Measurements from ENCODE around the gene NR3C2.

NR3C2 gene

DNA sequence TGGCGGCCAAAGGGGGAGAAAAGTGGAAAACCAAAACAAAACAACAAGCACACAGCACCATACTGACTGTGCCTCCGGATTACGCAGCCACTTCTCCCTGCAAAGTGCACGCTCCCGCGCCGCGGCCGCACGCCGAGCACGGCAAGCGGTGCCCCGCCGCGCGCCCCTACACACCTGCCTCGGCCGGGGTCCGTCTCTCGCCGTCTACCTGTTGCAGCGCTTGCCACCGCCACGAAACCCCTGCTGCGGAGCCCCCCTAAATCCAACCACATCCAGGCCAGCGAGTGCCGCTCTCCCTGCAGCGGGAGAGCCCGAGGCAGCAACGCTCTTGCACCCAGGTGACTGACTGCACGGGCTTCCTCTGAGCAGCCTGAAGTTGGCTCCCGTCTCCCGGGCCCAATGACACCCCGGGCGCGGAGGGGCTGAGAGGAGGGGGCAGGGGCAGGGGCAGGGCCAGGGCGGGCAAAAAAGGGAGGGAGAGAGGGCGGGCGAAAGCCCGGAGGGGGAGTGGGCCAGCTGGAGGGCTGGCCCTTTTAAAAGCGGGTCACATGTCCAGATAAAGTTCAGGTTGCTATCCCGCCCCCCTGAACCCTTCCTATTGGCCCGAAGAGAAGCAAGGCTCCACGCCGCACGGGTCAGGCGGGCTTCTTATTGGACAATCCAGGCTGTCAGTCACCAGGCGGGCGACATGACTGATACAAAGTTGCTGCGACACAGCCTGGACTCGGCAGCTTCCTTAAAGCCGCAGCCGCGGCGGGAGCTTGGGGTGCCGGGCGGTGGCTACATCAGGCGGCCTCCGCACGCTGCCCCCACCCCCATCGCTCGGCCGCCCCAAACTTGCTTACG lies at the start of gene NR3C2:
Gene NR3C2 (minus strand): TSS at position 429 of the 846 bp plus-strand sequence.
- peak within 1 kb of the TSS; percentile 96 for H3K27ac ChIP-seq (ENCODE audit: low read depth, low read length)

GRCh38 chr4:148487181-148487580 lies 45.0 kb upstream of the NR3C2 start:
- H3K9ac ChIP-seq (ENCODE audit: low read length), result no peak overlapping the region
- no peak overlapping the region for H3K4me3 ChIP-seq (ENCODE audit: low read length)
- no peaks in the 10 kb centered on the region for H3K27me3 ChIP-seq (ENCODE audit: control insufficient read depth, insufficient read depth, low read length)
- H3K36me3 ChIP-seq (ENCODE audit: control insufficient read depth, insufficient read depth, low read length), result no peaks in the 10 kb centered on the region
- H3K4me1 ChIP-seq (ENCODE audit: control insufficient read depth, insufficient read depth, low read length), result no peaks in the 10 kb centered on the region
- H3K27ac ChIP-seq (ENCODE audit: low read depth, low read length), result no peak overlapping the region

More for the DNA sequence above, at the start of gene NR3C2:
- Histone ChIP-seq H3K9ac (ENCODE audit: low read length) (peak within 1 kb of the TSS; percentile 89), H3K27me3 (ENCODE audit: control insufficient read depth, insufficient read depth, low read length) (no peaks in the 10 kb centered on the region), H3K4me1 (ENCODE audit: control insufficient read depth, insufficient read depth, low read length) (no peaks in the 10 kb centered on the region), H3K36me3 (ENCODE audit: control insufficient read depth, insufficient read depth, low read length) (no peaks in the 10 kb centered on the region), H3K4me3 (ENCODE audit: low read length) (peak within 1 kb of the TSS; percentile 85)

GRCh38 chr4:148481636-148482035 lies 39.4 kb upstream of the NR3C2 start:
- no peaks in the 10 kb centered on the region for H3K27me3 ChIP-seq (ENCODE audit: control insufficient read depth, insufficient read depth, low read length)
- H3K27ac ChIP-seq (ENCODE audit: low read depth, low read length), result no peak overlapping the region
- H3K36me3 ChIP-seq (ENCODE audit: control insufficient read depth, insufficient read depth, low read length), result no peaks in the 10 kb centered on the region
- H3K9ac ChIP-seq (ENCODE audit: low read length), result no peak overlapping the region
- H3K4me3 ChIP-seq (ENCODE audit: low read length), result no peak overlapping the region
- H3K4me1 ChIP-seq (ENCODE audit: control insufficient read depth, insufficient read depth, low read length), result no peaks in the 10 kb centered on the region

- H3K27ac ChIP-seq (ENCODE audit: low read depth, low read length), result no peak overlapping the region
- H3K36me3 ChIP-seq (ENCODE audit: control insufficient read depth, insufficient read depth, low read length), result no peaks in the 10 kb centered on the region
- no peak overlapping the region for H3K9ac ChIP-seq (ENCODE audit: low read length)
- no peaks in the 10 kb centered on the region for H3K27me3 ChIP-seq (ENCODE audit: control insufficient read depth, insufficient read depth, low read length)
- H3K4me1 ChIP-seq (ENCODE audit: control insufficient read depth, insufficient read depth, low read length), result no peaks in the 10 kb centered on the region
- no peak overlapping the region for H3K4me3 ChIP-seq (ENCODE audit: low read length)
Measured at GRCh38 chr4:148477276-148477675, 35.1 kb upstream of the NR3C2 start.

GRCh38 chr4:148469938-148470337 lies 27.7 kb upstream of the NR3C2 start:
- H3K4me1 ChIP-seq (ENCODE audit: control insufficient read depth, insufficient read depth, low read length), result no peaks in the 10 kb centered on the region
- H3K36me3 ChIP-seq (ENCODE audit: control insufficient read depth, insufficient read depth, low read length), result no peaks in the 10 kb centered on the region

DNA sequence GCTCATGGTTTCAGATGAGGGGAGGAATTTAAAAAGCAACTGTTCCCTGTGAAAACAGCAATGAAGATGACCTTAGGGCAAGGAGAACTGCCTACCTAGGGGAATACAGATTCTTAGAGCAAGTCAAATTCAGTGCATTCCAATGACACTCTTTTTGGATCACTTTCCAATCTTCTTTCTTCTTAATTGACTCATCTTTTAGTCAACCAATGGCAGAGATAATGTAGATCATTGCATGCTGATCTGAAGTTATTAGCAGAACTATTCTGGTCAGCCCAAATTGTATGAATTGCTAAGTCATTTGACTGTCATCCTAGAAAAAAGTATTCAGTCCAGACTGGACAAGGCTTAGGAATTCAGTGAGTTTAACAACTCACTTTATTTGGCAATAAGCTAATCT lies 12.6 kb upstream of the NR3C2 start:
- Histone ChIP-seq H3K4me1 (ENCODE audit: control insufficient read depth, insufficient read depth, low read length) (no peaks in the 10 kb centered on the region), H3K4me3 (ENCODE audit: low read length) (no peak overlapping the region), H3K9ac (ENCODE audit: low read length) (no peak overlapping the region), H3K36me3 (ENCODE audit: control insufficient read depth, insufficient read depth, low read length) (no peaks in the 10 kb centered on the region), H3K27ac (ENCODE audit: low read depth, low read length) (no peak overlapping the region), H3K27me3 (ENCODE audit: control insufficient read depth, insufficient read depth, low read length) (no peaks in the 10 kb centered on the region)

More at GRCh38 chr4:148469938-148470337, 27.7 kb upstream of the NR3C2 start:
- Histone ChIP-seq H3K9ac (ENCODE audit: low read length) (no peak overlapping the region), H3K27ac (ENCODE audit: low read depth, low read length) (no peak overlapping the region), H3K4me3 (ENCODE audit: low read length) (no peak overlapping the region), H3K27me3 (ENCODE audit: control insufficient read depth, insufficient read depth, low read length) (no peaks in the 10 kb centered on the region)

DNA sequence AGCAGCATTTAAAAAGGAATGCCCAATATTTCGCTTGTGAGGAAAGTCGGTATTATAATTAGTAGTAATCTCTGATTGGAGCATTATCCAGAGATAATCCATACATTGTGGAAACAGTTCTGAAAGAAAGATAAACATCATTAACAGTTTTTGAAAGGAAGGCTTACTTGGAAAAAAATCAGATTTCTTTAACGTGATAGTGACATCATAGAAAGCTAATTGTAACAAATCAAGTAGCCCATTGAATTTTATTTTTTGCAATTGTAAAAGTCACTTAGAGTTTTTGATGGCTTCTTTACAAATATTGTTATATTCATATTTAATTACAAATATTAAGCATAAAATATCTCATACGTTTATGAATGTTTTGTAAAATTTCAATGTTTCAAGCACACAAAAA lies 11.6 kb upstream of the NR3C2 start:
- H3K27me3 ChIP-seq (ENCODE audit: control insufficient read depth, insufficient read depth, low read length), result no peaks in the 10 kb centered on the region

DNA sequence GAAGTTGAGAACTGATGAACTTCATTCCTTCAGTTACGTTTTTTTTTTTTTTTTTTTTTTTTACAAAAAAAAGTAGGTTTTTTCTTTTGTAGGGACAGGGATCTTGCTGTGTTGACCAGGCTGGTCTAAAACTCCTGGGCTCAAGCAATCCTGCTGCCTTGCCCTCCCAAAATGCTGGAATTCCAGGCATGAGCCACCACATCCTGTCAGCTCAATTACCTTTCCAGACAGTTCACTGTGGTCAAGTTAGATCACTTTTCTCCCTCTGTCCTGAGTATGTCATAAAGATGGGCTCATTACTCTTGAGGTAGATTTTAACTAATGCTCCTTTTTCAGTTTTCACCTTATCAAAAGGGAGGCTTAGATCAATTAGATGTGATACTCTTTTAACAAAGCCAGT lies 10.8 kb upstream of the NR3C2 start:
- Histone ChIP-seq H3K9ac (ENCODE audit: low read length) (no peak overlapping the region), H3K27ac (ENCODE audit: low read depth, low read length) (no peak overlapping the region), H3K36me3 (ENCODE audit: control insufficient read depth, insufficient read depth, low read length) (no peaks in the 10 kb centered on the region), H3K4me3 (ENCODE audit: low read length) (no peak overlapping the region), H3K4me1 (ENCODE audit: control insufficient read depth, insufficient read depth, low read length) (no peaks in the 10 kb centered on the region), H3K27me3 (ENCODE audit: control insufficient read depth, insufficient read depth, low read length) (no peaks in the 10 kb centered on the region)

More for the DNA sequence above, 11.6 kb upstream of the NR3C2 start:
- Histone ChIP-seq H3K27ac (ENCODE audit: low read depth, low read length) (no peak overlapping the region), H3K9ac (ENCODE audit: low read length) (no peak overlapping the region), H3K4me1 (ENCODE audit: control insufficient read depth, insufficient read depth, low read length) (no peaks in the 10 kb centered on the region), H3K4me3 (ENCODE audit: low read length) (no peak overlapping the region), H3K36me3 (ENCODE audit: control insufficient read depth, insufficient read depth, low read length) (no peaks in the 10 kb centered on the region)

DNA sequence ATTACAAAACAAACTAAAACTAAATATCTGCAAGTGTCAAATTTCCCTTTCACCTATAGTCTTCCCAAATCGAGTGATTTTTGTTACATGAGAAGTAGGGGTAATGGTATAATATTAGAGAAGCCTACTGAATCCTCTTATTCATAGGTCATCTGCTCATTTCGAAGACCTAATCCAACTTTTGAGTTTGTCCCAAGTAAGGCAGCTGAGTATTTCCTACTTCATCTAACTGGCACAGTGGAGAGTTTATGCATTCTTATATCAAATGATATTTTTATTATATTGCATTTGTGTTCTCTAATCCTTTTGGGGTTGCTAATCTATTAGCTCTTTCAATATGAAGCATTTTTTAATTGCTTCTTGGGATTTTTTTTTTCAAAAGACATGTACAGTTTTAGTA lies 7.7 kb upstream of the NR3C2 start:
- H3K9ac ChIP-seq (ENCODE audit: low read length), result no peak overlapping the region
- no peak overlapping the region for H3K27ac ChIP-seq (ENCODE audit: low read depth, low read length)
- no peaks in the 10 kb centered on the region for H3K27me3 ChIP-seq (ENCODE audit: control insufficient read depth, insufficient read depth, low read length)
- no peak overlapping the region for H3K4me3 ChIP-seq (ENCODE audit: low read length)
- no peaks in the 10 kb centered on the region for H3K4me1 ChIP-seq (ENCODE audit: control insufficient read depth, insufficient read depth, low read length)
- no peaks in the 10 kb centered on the region for H3K36me3 ChIP-seq (ENCODE audit: control insufficient read depth, insufficient read depth, low read length)

DNA sequence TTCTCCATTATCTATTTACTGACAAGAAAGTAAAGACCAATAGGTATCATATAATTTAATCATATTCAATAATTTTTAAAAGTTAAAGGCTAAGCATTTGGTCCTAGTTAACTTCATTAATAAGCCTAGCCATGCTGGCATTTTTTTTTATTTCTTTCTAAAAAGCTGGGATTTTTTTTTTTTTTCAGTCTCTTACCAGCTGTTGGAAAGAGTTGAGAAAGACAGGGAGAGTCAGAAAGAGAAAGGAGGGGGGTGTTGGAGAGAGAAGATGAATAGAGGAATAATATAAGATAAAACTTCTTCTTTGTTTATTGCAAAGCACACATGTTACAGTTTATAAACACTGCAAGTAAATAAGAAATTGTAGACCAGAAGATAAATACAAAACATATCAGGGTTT lies 5.9 kb upstream of the NR3C2 start:
- Histone ChIP-seq H3K9ac (ENCODE audit: low read length) (no peak overlapping the region), H3K27me3 (ENCODE audit: control insufficient read depth, insufficient read depth, low read length) (no peaks in the 10 kb centered on the region), H3K4me3 (ENCODE audit: low read length) (no peak overlapping the region), H3K36me3 (ENCODE audit: control insufficient read depth, insufficient read depth, low read length) (no peaks in the 10 kb centered on the region), H3K4me1 (ENCODE audit: control insufficient read depth, insufficient read depth, low read length) (no peaks in the 10 kb centered on the region), H3K27ac (ENCODE audit: low read depth, low read length) (no peak overlapping the region)

- Histone ChIP-seq H3K27ac (ENCODE audit: low read depth, low read length) (no peak overlapping the region), H3K27me3 (ENCODE audit: control insufficient read depth, insufficient read depth, low read length) (no peaks in the 10 kb centered on the region), H3K4me1 (ENCODE audit: control insufficient read depth, insufficient read depth, low read length) (no peaks in the 10 kb centered on the region), H3K9ac (ENCODE audit: low read length) (no peak overlapping the region), H3K4me3 (ENCODE audit: low read length) (peak overlapping the region; percentile 35), H3K36me3 (ENCODE audit: control insufficient read depth, insufficient read depth, low read length) (no peaks in the 10 kb centered on the region)
Measured at GRCh38 chr4:148447681-148448080, 5.5 kb upstream of the NR3C2 start.

DNA sequence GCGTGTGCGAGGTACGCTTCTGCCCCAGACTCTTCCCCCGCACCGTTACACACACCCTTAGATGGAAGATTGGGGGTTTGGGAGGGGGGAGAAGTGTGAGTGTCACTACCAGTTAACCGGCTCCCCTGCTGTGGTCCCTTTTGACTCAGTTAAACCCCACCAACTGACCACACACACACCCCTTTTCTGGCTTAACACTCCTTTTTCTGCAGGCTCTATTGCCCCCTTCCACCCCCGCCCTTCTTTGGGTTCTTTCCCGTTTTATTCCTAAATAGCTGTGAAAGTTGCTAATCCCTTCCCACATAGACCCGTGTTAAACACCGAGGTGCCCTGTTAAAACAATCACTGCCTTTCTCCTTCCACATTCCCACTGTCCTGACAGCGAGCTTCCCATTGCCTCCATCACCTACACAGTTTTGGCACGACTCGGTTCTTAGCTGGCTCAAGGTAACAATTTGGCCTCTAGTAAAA lies 3.7 kb upstream of the NR3C2 start:
- Histone ChIP-seq H3K4me1 (ENCODE audit: control insufficient read depth, insufficient read depth, low read length) (no peaks in the 10 kb centered on the region), H3K36me3 (ENCODE audit: control insufficient read depth, insufficient read depth, low read length) (no peaks in the 10 kb centered on the region), H3K4me3 (ENCODE audit: low read length) (peak overlapping the region; percentile 78), H3K9ac (ENCODE audit: low read length) (peak overlapping the region; percentile 63), H3K27ac (ENCODE audit: low read depth, low read length) (peak overlapping the region; percentile 51), H3K27me3 (ENCODE audit: control insufficient read depth, insufficient read depth, low read length) (no peaks in the 10 kb centered on the region)

Measured in rectal smooth muscle tissue (tissue), 1 donor.